GM18951 (cell line): ENCODE data around the gene ADGRL3.
"Not testable (repeated sequence)": the region's sequence is repeated elsewhere in the genome, so short reads cannot be mapped to it uniquely, and the experiment has no call there.

Source experiments
- POLR2A ChIP-seq: IDR thresholded peaks from 4 replicates; pipeline ENCODE4 v1.6.1; 2011; ENCODE audit warnings: mild to moderate bottlenecking; ENCODE audit not compliant: insufficient read length, insufficient read depth; ENCODE audit errors: extremely low read depth
- in situ Hi-C: fragments of 300-500 bp; cut with MboI; formaldehyde crosslinking; loops from one replicate; pipeline ENCODE4 v1.12.0; 2022; ENCODE audit warnings: low sequenced_read_pairs, mixed read lengths, inconsistent platforms; ENCODE audit not compliant: unreplicated experiment

ADGRL3 gene

DNA sequence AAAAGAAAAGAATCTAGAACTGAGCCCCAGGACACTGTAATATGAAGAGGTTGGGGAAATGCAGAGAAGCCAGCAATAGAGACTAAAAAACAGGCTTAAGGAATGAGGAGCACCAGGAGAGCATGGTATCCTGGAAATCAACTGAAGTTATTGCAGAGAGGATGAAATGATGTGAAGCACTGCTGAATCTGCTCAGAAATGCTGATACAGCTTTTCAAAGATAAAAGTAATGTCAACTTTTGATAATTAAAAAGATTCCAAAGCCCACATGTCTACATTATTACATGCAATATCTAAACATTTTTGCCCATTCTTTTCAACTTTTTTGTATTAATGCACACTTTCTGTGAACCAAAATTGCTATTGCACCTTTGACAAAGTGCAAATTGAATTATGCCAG lies 718.4 kb downstream of the ADGRL3 start:
- no peak for TF ChIP-seq POLR2A
- in situ Hi-C loops = no loop called here

DNA sequence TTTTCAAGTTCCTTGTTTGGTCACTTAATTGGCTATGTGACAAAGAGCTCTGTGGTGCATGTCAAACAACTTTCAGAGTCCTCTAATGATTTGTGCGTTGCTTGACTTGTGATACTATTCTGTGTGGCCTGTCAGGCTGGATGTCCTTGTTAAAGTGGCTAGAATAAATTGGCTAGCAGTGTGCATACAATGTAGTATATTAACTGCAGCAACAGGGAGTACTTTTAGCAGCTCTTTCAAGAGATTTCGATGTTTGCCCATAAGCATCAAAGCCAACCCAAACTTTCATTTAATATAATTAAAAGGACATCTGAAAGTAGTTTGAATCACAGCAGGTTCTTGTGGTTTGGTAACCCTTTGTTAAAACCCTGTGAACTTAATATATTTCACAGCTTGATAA lies 718.9 kb downstream of the ADGRL3 start:
- no peak for TF ChIP-seq POLR2A
- in situ Hi-C loops = no loop called here

- in situ Hi-C loops = no loop called here
- TF ChIP-seq POLR2A = no peak
Measured at GRCh38 chr4:61919561-61919960, 719.4 kb downstream of the ADGRL3 start.

GRCh38 chr4:61921920-61922319 lies 721.8 kb downstream of the ADGRL3 start:
- TF ChIP-seq POLR2A = no peak
- in situ Hi-C loops = no loop called here

GRCh38 chr4:61922766-61923165 lies 722.6 kb downstream of the ADGRL3 start:
- in situ Hi-C loops = no loop called here
- TF ChIP-seq POLR2A = no peak

DNA sequence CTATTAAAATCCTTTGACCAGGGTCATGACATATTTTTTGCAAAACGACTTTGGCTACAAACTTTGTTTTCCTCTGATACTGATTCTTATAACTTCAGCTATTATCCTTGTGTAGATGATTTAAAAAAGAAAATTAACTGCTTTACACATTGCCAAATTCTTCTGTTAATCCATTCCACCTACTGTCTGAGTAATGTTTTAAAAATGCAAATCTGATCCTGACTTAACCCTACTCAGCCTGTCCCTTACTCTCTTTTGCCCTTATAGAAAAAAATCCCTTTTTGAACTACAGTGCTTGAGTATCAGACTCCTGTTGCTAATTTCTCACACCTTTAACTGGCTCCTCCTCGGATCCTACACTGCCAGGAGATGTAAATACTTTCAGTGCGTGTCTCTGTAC lies 723.1 kb downstream of the ADGRL3 start:
- in situ Hi-C loops = no loop called here
- no peak for TF ChIP-seq POLR2A

- in situ Hi-C loops = no loop called here
- TF ChIP-seq POLR2A = no peak
Measured at GRCh38 chr4:61924131-61924530, 724.0 kb downstream of the ADGRL3 start.

DNA sequence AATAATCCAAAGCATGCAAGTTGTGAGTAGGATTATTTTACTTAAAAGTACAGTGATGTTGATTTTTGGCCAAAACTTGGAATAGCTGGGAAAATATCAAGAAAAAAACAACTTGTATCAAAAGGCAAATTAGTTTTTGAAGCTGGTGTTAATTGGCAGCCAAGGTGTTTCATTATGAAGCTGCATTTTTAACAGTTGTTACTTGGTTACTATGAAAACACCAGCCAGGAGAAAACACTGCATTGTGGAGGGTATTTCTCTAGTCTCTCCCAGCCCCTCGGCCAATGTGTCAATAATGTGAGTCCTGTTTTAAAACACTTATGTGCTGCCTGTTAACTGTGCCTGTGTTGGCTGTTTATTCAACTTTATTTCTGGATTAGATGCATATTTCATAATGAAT lies 733.4 kb downstream of the ADGRL3 start:
- in situ Hi-C loops = no loop called here
- no peak for TF ChIP-seq POLR2A

DNA sequence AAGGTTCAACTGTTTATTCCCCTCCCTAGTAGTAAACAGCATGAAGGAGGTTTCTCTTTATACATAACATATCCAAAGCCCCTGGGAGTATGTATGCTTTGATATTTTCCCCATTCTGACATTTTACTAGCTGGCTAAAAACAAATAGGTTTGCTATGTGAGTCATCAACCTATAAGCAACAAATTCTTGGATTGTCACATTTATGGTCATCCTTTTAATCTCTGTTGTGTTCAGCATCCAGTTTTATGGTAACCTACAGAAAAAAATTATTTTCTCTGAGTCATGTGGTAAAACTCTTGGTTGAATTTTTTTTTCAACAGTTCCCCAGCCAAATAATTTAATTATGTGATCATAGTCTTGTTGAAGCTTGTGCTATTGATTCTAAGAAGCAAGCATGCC lies 734.1 kb downstream of the ADGRL3 start:
- in situ Hi-C loops = no loop called here
- TF ChIP-seq POLR2A = no peak

- TF ChIP-seq POLR2A = no peak
- in situ Hi-C loops = no loop called here
Measured at GRCh38 chr4:61938250-61938846, 738.2 kb downstream of the ADGRL3 start.

DNA sequence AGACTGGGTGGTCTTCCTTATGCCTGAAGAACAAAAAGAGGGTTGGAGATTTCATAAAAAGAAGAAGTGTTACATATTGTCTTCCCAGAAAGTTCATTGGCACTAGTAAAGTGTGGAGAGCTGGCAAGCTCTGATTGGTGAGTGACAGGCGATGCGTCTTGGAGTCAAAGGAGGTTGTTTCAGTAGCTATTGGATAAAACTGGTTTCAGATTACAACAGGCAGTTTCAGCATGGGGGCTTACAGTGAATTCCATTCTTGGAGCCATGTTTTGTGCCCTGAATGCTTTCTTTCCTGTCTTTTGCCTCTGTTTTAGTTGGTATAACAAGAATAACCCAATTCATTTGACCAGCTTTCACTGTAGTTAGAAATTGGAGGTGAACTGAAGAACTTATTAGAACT lies 750.5 kb downstream of the ADGRL3 start:
- in situ Hi-C loops = no loop called here
- TF ChIP-seq POLR2A = no peak

DNA sequence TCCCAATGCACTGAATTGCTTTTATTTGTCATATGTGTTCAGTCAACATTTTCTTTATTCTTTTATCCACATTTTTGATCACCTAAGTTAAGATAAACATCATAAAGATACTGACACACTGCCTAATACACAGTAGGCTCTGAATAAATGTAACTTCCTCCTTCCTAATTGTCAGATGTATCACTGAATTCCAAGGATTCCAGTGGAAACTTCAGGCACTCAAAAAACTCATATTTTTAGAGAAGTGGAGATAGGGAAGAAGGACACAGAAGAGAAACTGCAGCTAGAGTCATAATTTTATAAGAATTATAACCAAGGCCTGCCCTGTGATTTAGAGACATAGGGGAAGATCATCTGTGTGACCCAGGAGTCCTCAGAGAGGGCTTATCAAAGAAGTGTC lies 753.3 kb downstream of the ADGRL3 start:
- no peak for TF ChIP-seq POLR2A
- in situ Hi-C loops = no loop called here

DNA sequence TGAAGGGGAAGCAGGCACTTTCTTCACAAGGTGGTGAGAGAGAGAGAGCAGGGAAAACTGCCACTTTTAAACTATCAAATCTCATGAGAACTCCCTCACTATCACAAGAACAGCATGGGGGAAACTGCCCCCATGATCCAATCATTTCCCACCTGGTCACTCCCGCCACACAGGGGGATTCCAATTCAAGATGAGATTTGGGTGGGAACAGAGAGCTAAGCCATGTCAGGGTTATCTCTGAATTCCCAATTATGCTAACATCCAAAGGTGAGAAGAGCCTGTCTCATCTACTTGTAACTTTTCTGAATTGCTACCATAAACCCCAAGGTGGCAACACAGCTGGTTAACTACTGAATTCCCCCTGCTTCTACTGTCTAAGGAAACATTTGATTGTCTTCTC lies 758.5 kb downstream of the ADGRL3 start:
- in situ Hi-C loops = no loop called here
- TF ChIP-seq POLR2A = no peak

- in situ Hi-C loops = no loop called here
- TF ChIP-seq POLR2A = no peak
Measured at GRCh38 chr4:61959087-61959486, 759.0 kb downstream of the ADGRL3 start.

DNA sequence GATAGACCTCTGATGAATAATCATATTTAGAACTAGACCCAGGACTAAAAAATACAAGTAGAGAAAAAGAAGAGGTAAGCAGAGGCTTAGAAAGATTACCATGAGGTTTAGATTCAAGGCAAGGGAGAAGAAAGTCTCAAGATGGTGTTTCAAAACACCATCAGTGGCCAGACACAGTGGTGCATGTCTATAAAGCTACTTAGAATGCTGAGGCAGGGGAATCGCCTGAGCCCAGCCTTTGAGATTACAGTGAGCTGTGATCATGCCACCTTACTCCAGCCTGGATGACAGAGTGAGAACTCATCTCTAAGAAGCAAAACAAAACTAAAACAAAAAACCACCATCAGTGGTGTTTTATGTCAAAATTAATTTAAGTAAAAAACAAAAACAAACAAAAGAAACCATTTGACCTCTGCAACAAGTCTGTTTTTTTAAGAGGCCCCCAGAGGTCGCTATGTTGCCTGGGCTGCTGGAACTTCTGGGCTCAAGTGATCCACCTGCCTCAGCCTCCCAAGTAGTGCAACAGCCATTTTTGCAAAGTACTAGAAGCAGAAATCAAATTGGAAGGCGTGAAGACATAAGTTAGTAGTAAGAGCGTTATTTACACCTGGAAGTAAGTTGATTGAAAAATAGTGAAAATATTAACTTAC lies 784.3 kb downstream of the ADGRL3 start:
- in situ Hi-C loops = no loop called here

DNA sequence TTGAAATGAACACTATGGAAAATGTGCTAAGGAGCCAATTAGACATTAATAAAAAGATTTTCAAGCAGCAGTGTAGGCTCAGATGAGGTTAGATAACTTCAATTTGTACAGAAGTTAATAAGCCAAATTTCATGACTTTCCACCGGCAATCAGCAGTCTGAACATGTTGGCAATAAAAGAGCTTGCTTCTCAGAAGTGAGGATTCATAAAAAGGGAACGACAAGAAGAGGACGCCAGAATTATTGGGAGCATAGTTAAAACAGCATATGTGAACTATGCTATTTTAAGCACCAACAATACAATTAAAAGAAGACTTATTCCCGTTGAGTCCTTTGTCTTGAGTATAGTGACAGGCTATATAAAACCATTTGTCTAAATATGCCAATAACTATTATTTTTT lies 785.3 kb downstream of the ADGRL3 start:
- in situ Hi-C loops = no loop called here

More for the DNA sequence above, 784.3 kb downstream of the ADGRL3 start:
- TF ChIP-seq POLR2A = no peak

DNA sequence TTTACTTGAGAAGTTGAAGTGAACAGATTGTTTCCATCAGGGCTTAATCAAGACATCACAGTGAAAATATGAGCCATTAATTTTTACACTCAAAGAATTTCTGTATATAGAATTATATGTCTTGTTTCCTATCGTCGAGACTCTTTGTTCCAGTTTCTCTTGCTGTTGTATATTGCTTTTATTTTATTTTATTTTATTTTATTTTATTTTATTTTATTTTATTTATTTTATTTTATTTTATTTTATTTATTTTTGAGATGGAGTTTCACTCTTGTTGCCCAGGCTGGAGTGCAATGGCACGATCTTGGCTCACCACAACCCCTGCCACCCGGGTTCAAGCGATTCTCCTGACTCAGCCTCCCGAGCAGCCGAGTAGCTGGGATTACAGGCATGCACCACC lies 786.8 kb downstream of the ADGRL3 start:
- in situ Hi-C loops = not testable (repeated sequence)

More for the DNA sequence above, 785.3 kb downstream of the ADGRL3 start:
- TF ChIP-seq POLR2A = no peak
